HL-60 (cell line): ENCODE data around the gene ZFAND6.

Experiments used
- CTCF ChIP-seq: IDR thresholded peaks from one replicate; pipeline ENCODE4 v1.5.1; 2011; ENCODE audit warnings: low read length, control low read depth, inconsistent platforms; ENCODE audit not compliant: insufficient read depth
- GABPA ChIP-seq: IDR thresholded peaks from 2 replicates; pipeline ENCODE4 v1.6.1; 2012; ENCODE audit warnings: low read depth

GRCh38 chr15:80136854-80137253 lies 77.4 kb downstream of the ZFAND6 start:
- TF ChIP-seq CTCF (no peak), GABPA (no peak)
